HG03378 (cell line): Measurements from ENCODE around the gene PMFBP1.

Source experiments
- ATAC-seq: cut with Tn5 transposase; IDR thresholded peaks from one replicate; pipeline ENCODE4 v1.9.1; 2021; ENCODE audit warnings: mild to moderate bottlenecking, moderate library complexity; ENCODE audit not compliant: unreplicated experiment

Gene PMFBP1

GRCh38 chr16:72072514-72073342, 99.2 kb downstream of the PMFBP1 start:
- ATAC-seq, result no peak
